ENCODE results near the gene FBXL2. TPM values are rescaled to one million over a fixed set of nuclear protein-coding genes. Genes with fewer than 3 reads are reported as not detected.

The FBXL2 gene
- total RNA-seq, 1 experiment from 2014 or later, result 7.2 TPM

GRCh38 chr3:33237439-33237838 is 39.8 kb upstream of the FBXL2 start:
- BruUV-seq (replicated peaks), result no TSS peak
- CTCF ChIA-PET, result no interaction called here

GRCh38 chr3:33238923-33239322 is 38.3 kb upstream of the FBXL2 start:
- POLR2A ChIA-PET (ENCODE audit: unreplicated experiment), result no interaction called here
- Histone ChIP-seq H3K79me2 (ENCODE audit: low read length) (no peaks in the 10 kb centered on the region), H3K36me3 (ENCODE audit: low read depth, low read length) (no peaks in the 10 kb centered on the region), H4K20me1 (ENCODE audit: low read length) (no peaks in the 10 kb centered on the region), H3K4me3 (ENCODE audit: low read length) (no peak overlapping the region), H3F3A (ENCODE audit: low read length, unreplicated experiment) (no peaks in the 10 kb centered on the region), H3K9me2 (replicated peaks; ENCODE audit: low read length) (no peaks in the 10 kb centered on the region), H3K4me1 (ENCODE audit: insufficient read depth, low read length) (no peaks in the 10 kb centered on the region), H3K9ac (ENCODE audit: low read length) (no peak overlapping the region), H3K27ac (ENCODE audit: low read length) (no peak overlapping the region), H3K27me3 (ENCODE audit: low read length) (no peaks in the 10 kb centered on the region), H3K4me2 (ENCODE audit: low read length) (no peak overlapping the region), H3K9me3 (ENCODE audit: low read length) (no peaks in the 10 kb centered on the region), H2AFZ (ENCODE audit: low read length) (no peak overlapping the region)
- CTCF ChIA-PET, result no interaction called here
- ATAC-seq (no peak), DNase-seq (no peak)
- intact Hi-C loops (cut with micrococcal nuclease), result no loop called here
- no TSS peak for BruUV-seq (replicated peaks)
- TF ChIP-seq EZH2phosphoT487 (IDR thresholded peaks at IDR 0.05; ENCODE audit: borderline replicate concordance, low read length) (no peak), CTCF (conservative IDR thresholded peaks at IDR 0.05; ENCODE audit: low read depth, low read length) (no peak), EZH2 (IDR thresholded peaks at IDR 0.05; ENCODE audit: low read length, unreplicated experiment) (no peak)

More at GRCh38 chr3:33237439-33237838, 39.8 kb upstream of the FBXL2 start:
- Histone ChIP-seq H3K4me3 (ENCODE audit: low read length) (no peak overlapping the region), H3K36me3 (ENCODE audit: low read depth, low read length) (no peaks in the 10 kb centered on the region), H3K4me1 (ENCODE audit: insufficient read depth, low read length) (no peaks in the 10 kb centered on the region), H3K4me2 (ENCODE audit: low read length) (no peak overlapping the region), H3K79me2 (ENCODE audit: low read length) (no peaks in the 10 kb centered on the region), H3K9me2 (replicated peaks; ENCODE audit: low read length) (no peaks in the 10 kb centered on the region), H3K27me3 (ENCODE audit: low read length) (no peaks in the 10 kb centered on the region), H3K27ac (ENCODE audit: low read length) (no peak overlapping the region), H4K20me1 (ENCODE audit: low read length) (no peaks in the 10 kb centered on the region), H3K9me3 (ENCODE audit: low read length) (no peaks in the 10 kb centered on the region), H2AFZ (ENCODE audit: low read length) (no peak overlapping the region), H3K9ac (ENCODE audit: low read length) (no peak overlapping the region), H3F3A (ENCODE audit: low read length, unreplicated experiment) (no peaks in the 10 kb centered on the region)
- ATAC-seq (no peak), DNase-seq (no peak)
- POLR2A ChIA-PET (ENCODE audit: unreplicated experiment), result no interaction called here
- TF ChIP-seq CTCF (conservative IDR thresholded peaks at IDR 0.05; ENCODE audit: low read depth, low read length), result no peak
- no peak for TF ChIP-seq EZH2phosphoT487 (IDR thresholded peaks at IDR 0.05; ENCODE audit: borderline replicate concordance, low read length)
- no peak for TF ChIP-seq EZH2 (IDR thresholded peaks at IDR 0.05; ENCODE audit: low read length, unreplicated experiment)
- intact Hi-C loops (cut with micrococcal nuclease), result no loop called here

GRCh38 chr3:33240261-33240660 is 37.0 kb upstream of the FBXL2 start:
- H3K4me1 ChIP-seq (ENCODE audit: insufficient read depth, low read length), result no peaks in the 10 kb centered on the region
- no peak for ATAC-seq
- no peak overlapping the region for H3K4me2 ChIP-seq (ENCODE audit: low read length)
- no peak for DNase-seq
- no TSS peak for BruUV-seq (replicated peaks)
- H3K27ac ChIP-seq (ENCODE audit: low read length), result no peak overlapping the region
- CTCF ChIA-PET, result no interaction called here
- H2AFZ ChIP-seq (ENCODE audit: low read length), result no peak overlapping the region
- H3K9ac ChIP-seq (ENCODE audit: low read length), result no peak overlapping the region
- no peak overlapping the region for H3K4me3 ChIP-seq (ENCODE audit: low read length)
- H3K27me3 ChIP-seq (ENCODE audit: low read length), result no peaks in the 10 kb centered on the region; the same call in 1 of the 2 replicates
- no peaks in the 10 kb centered on the region for H4K20me1 ChIP-seq (ENCODE audit: low read length)
- intact Hi-C loops (cut with micrococcal nuclease), result no loop called here
- H3K36me3 ChIP-seq (ENCODE audit: low read depth, low read length), result no peaks in the 10 kb centered on the region
- no peaks in the 10 kb centered on the region for H3K9me2 ChIP-seq (replicated peaks; ENCODE audit: low read length)
- POLR2A ChIA-PET (ENCODE audit: unreplicated experiment), result no interaction called here
- no peaks in the 10 kb centered on the region for H3F3A ChIP-seq (ENCODE audit: low read length, unreplicated experiment)
- H3K9me3 ChIP-seq (ENCODE audit: low read length), result no peaks in the 10 kb centered on the region
- TF ChIP-seq EZH2 (IDR thresholded peaks at IDR 0.05; ENCODE audit: low read length, unreplicated experiment) (no peak), CTCF (conservative IDR thresholded peaks at IDR 0.05; ENCODE audit: low read depth, low read length) (no peak), EZH2phosphoT487 (IDR thresholded peaks at IDR 0.05; ENCODE audit: borderline replicate concordance, low read length) (no peak)
- H3K79me2 ChIP-seq (ENCODE audit: low read length), result no peaks in the 10 kb centered on the region
